ENCODE results near the gene ARHGAP31. TPM values are rescaled to one million over a fixed set of nuclear protein-coding genes. Genes with fewer than 3 reads are reported as not detected.
A peak's percentile ranks its signal among the peaks of the same experiment; 100 is the strongest.

Gene ARHGAP31
- total and polyA plus RNA-seq, 10 of the 15 experiments (the other 5 are each of a cell fraction or from before 2014, with no cell fraction given), result 0.97 to 29.8 (median 10.3) TPM

- TF ChIP-seq, protein P1, sequence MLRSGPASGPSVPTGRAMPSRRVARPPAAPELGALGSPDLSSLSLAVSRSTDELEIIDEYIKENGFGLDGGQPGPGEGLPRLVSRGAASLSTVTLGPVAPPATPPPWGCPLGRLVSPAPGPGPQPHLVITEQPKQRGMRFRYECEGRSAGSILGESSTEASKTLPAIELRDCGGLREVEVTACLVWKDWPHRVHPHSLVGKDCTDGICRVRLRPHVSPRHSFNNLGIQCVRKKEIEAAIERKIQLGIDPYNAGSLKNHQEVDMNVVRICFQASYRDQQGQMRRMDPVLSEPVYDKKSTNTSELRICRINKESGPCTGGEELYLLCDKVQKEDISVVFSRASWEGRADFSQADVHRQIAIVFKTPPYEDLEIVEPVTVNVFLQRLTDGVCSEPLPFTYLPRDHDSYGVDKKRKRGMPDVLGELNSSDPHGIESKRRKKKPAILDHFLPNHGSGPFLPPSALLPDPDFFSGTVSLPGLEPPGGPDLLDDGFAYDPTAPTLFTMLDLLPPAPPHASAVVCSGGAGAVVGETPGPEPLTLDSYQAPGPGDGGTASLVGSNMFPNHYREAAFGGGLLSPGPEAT (IDR thresholded peaks at IDR 0.05; ENCODE audit: low read depth), result peak; percentile 68; the same call in 1 of the 2 replicates
- peak; percentile 96; the same call in 1 of the 2 replicates for TF ChIP-seq MTA3 (IDR thresholded peaks at IDR 0.05; ENCODE audit: borderline replicate concordance, low read length)
- peak; percentile 66 for TF ChIP-seq BCL3 (IDR thresholded peaks at IDR 0.05; ENCODE audit: borderline replicate concordance, insufficient read depth, low read depth, low read length, poor library complexity, severe bottlenecking)
- 0 out of 2 replicates have a peak, but pooled peaks have one; percentile 48 for TF ChIP-seq STAT3 (IDR thresholded peaks at IDR 0.05; ENCODE audit: low read depth, low read length)
- no peak for TF ChIP-seq RBBP5 (conservative IDR thresholded peaks at IDR 0.05)
- TF ChIP-seq IKZF1 (conservative IDR thresholded peaks at IDR 0.05), result peak; percentile 82
- peak; percentile 40 for TF ChIP-seq MEF2B (IDR thresholded peaks at IDR 0.05; ENCODE audit: partially characterized antibody, poor library complexity, severe bottlenecking)
- TF ChIP-seq KLF5 (IDR thresholded peaks at IDR 0.05; ENCODE audit: partially characterized antibody), result no peak
- peak; percentile 94 for TF ChIP-seq TCF7 (IDR thresholded peaks at IDR 0.05; ENCODE audit: borderline replicate concordance)
- TF ChIP-seq, protein P2, sequence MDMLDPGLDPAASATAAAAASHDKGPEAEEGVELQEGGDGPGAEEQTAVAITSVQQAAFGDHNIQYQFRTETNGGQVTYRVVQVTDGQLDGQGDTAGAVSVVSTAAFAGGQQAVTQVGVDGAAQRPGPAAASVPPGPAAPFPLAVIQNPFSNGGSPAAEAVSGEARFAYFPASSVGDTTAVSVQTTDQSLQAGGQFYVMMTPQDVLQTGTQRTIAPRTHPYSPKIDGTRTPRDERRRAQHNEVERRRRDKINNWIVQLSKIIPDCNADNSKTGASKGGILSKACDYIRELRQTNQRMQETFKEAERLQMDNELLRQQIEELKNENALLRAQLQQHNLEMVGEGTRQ (IDR thresholded peaks at IDR 0.05; ENCODE audit: borderline replicate concordance, low read depth, low read length), result no peak
- peak; percentile 83; the same call in 1 of the 2 replicates for TF ChIP-seq TCF3 (IDR thresholded peaks at IDR 0.05; ENCODE audit: borderline replicate concordance, insufficient read depth, low read depth, low read length)
- TF ChIP-seq E2F4 (IDR thresholded peaks at IDR 0.05; ENCODE audit: low read depth, low read length), result no peak
- 0 out of 2 replicates have a peak, but pooled peaks have one; percentile 68 for TF ChIP-seq CBX5 (IDR thresholded peaks at IDR 0.05; ENCODE audit: low read depth)
- no peak for TF ChIP-seq JUND (IDR thresholded peaks at IDR 0.05; ENCODE audit: low read depth, low read length)
- peak; percentile 44 for TF ChIP-seq CREB1 (IDR thresholded peaks at IDR 0.05; ENCODE audit: low read depth)
- TF ChIP-seq SIX5 (IDR thresholded peaks at IDR 0.05; ENCODE audit: low read depth, low read length, severe bottlenecking), result no peak
- TF ChIP-seq ESRRA (IDR thresholded peaks at IDR 0.05; ENCODE audit: low read length), result no peak
- TF ChIP-seq, protein P3, sequence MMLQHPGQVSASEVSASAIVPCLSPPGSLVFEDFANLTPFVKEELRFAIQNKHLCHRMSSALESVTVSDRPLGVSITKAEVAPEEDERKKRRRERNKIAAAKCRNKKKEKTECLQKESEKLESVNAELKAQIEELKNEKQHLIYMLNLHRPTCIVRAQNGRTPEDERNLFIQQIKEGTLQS (IDR thresholded peaks at IDR 0.05; ENCODE audit: borderline replicate concordance, extremely low read depth, low read depth, low read length), result no peak
- TF ChIP-seq NR2F1 (conservative IDR thresholded peaks at IDR 0.05), result 0 out of 2 replicates have a peak, but pooled peaks have one; percentile 29
- TF ChIP-seq ETV6 (conservative IDR thresholded peaks at IDR 0.05 in 1 of 2, IDR thresholded peaks at IDR 0.05 in 1 of 2; ENCODE audit: borderline replicate concordance in 1 of 2, low read depth in 1 of 2), result peak in 1 of 2 experiments; percentile 29; a peak in 1 of 4 replicates
- peak in 1 of 2 experiments; percentile 71; a peak in 1 of 4 replicates for TF ChIP-seq CEBPB (IDR thresholded peaks at IDR 0.05; ENCODE audit: borderline replicate concordance in 1 of 2, low read depth in 2 of 2, low read length in 2 of 2)
- TF ChIP-seq IRF4 (IDR thresholded peaks at IDR 0.05; ENCODE audit: low read depth, low read length), result peak; percentile 49; the same call in 1 of the 2 replicates
- 0 out of 2 replicates have a peak, but pooled peaks have one; percentile 33 for TF ChIP-seq MXI1 (IDR thresholded peaks at IDR 0.05; ENCODE audit: low read depth, low read length)
- peak; percentile 87; the same call in 1 of the 2 replicates for TF ChIP-seq CBFB (IDR thresholded peaks at IDR 0.05; ENCODE audit: low read depth)
- no peak for TF ChIP-seq ASH2L (IDR thresholded peaks at IDR 0.05; ENCODE audit: borderline replicate concordance, low read depth)
- peak; percentile 71 for TF ChIP-seq EED (IDR thresholded peaks at IDR 0.05; ENCODE audit: low read depth)
Observed at GRCh38 chr3:119395923-119396358, 101.8 kb downstream of the ARHGAP31 start (continued).
